Endodermal cell (in vitro differentiated cells): ENCODE results near the gene ZNF662. TPM values are rescaled to one million over a fixed set of nuclear protein-coding genes. Genes with fewer than 3 reads are reported as not detected.

Source experiments
- DNase-seq: peaks from one replicate; pipeline ENCODE4 v3.0.0-alpha.2; 2017
- H3K27ac ChIP-seq: 2 replicates; pipeline ENCODE4 v1.5.1; 2013; ENCODE audit warnings: mild to moderate bottlenecking, low read depth, low read length, moderate library complexity
- H3K27me3 ChIP-seq: 2 replicates; pipeline ENCODE4 v1.6.1; 2013; ENCODE audit warnings: mild to moderate bottlenecking, low read length, moderate library complexity; ENCODE audit not compliant: insufficient read depth, control insufficient read depth, poor library complexity, severe bottlenecking
- H3K36me3 ChIP-seq: 2 replicates; pipeline ENCODE4 v1.7.0; 2013; ENCODE audit warnings: mild to moderate bottlenecking, low read length, moderate library complexity; ENCODE audit not compliant: control insufficient read depth, insufficient read depth
- H3K4me1 ChIP-seq: one replicate; pipeline ENCODE4 v1.7.0; 2013; ENCODE audit warnings: low read length; ENCODE audit not compliant: control insufficient read depth, insufficient read depth
- H3K4me3 ChIP-seq: 2 replicates; pipeline ENCODE4 v1.5.1; 2013; ENCODE audit warnings: mild to moderate bottlenecking, low read length, moderate library complexity
- H3K9ac ChIP-seq: 2 replicates; pipeline ENCODE4 v1.6.1; 2013; ENCODE audit warnings: mild to moderate bottlenecking, low read length, moderate library complexity; ENCODE audit not compliant: poor library complexity, severe bottlenecking; ENCODE audit errors: extremely low read depth
- H3K9me3 ChIP-seq: 2 replicates; pipeline ENCODE4 v1.6.1; 2013; ENCODE audit warnings: mild to moderate bottlenecking, low read length, moderate library complexity; ENCODE audit not compliant: control insufficient read depth
- H3K27ac Mint-ChIP-seq: 2 replicates; pipeline ENCODE4 v1.8.0; 2020; ENCODE audit warnings: mixed read lengths
- H3K27me3 Mint-ChIP-seq: 2 replicates; pipeline ENCODE4 v1.8.0; 2021; ENCODE audit warnings: mild to moderate bottlenecking, mixed read lengths; ENCODE audit not compliant: insufficient read depth
- H3K36me3 Mint-ChIP-seq: 2 replicates; pipeline ENCODE4 v1.8.0; 2020; ENCODE audit warnings: low read depth, mixed read lengths
- H3K4me1 Mint-ChIP-seq: 2 replicates; pipeline ENCODE4 v1.8.0; 2020; ENCODE audit warnings: mixed read lengths
- H3K4me3 Mint-ChIP-seq: 2 replicates; pipeline ENCODE4 v1.8.0; 2020; ENCODE audit warnings: mild to moderate bottlenecking, moderate library complexity, mixed read lengths
- H3K9me3 Mint-ChIP-seq: 2 replicates; pipeline ENCODE4 v1.8.0; 2020; ENCODE audit warnings: mild to moderate bottlenecking, mixed read lengths
- CTCF ChIP-seq: fragments of 200-600 bp; sonication (generic); conservative IDR thresholded peaks from 2 replicates; pipeline ENCODE4 v1.5.0; 2021; ENCODE audit warnings: antibody characterized with exemption, mild to moderate bottlenecking
- WGBS, 2 experiments: methylation state at CpG; one replicate each; pipeline versions ENCODE4 v1.1.5 to v1.1.7; 2013; ENCODE audit warnings: missing lambda C conversion rate in 2 of 2, mixed read lengths in 1 of 2; ENCODE audit not compliant: insufficient coverage in 1 of 2, insufficient read length in 1 of 2; 5-methylcytosine and 5-hydroxymethylcytosine counted together
- total RNA-seq, 2 donors: library from RNA; stranded (reverse); fragmentation: NEBNext Ultra II Directional in 1 of 2; extraction: Animal tissue kit (Norgen Biotek cat#: 25700) in 1 of 2; gene quantifications; 2 replicates in 1 of 2; 3 replicates in 1 of 2; pipeline ENCODE4 v1.2.1, GENCODE V29; 2021

The ZNF662 gene
- total RNA-seq, 2 donors from 2014 or later = 1.8 TPM; not detected in 1

- no peak for DNase-seq
- Histone ChIP-seq H3K27ac (no peak overlapping the region), H3K4me1 (no peaks in the 10 kb centered on the region), H3K9me3 (peaks cover 30% of the 10 kb centered on the region), H3K27me3 (no peaks in the 10 kb centered on the region), H3K9ac (no peak overlapping the region), H3K4me3 (no peak overlapping the region), H3K36me3 (no peaks in the 10 kb centered on the region)
- Mint-ChIP-seq H3K4me1 (peaks cover 3% of the 10 kb centered on the region), H3K27me3 (peaks cover 14% of the 10 kb centered on the region), H3K4me3 (peak overlapping the region; percentile 4), H3K36me3 (peaks cover 5% of the 10 kb centered on the region), H3K27ac (no peak overlapping the region), H3K9me3 (peaks cover 53% of the 10 kb centered on the region)
- no peak for TF ChIP-seq CTCF
- WGBS, 2 experiments = 94 to 96% methylated on average over 12 of the region's 12 CpGs
Measured at GRCh38 chr3:42905740-42906069, 237 bp upstream of the ZNF662 start.

GRCh38 chr3:42906848-42907183 is 874 bp downstream of the ZNF662 start:
- Histone ChIP-seq H3K4me1 (no peaks in the 10 kb centered on the region), H3K27ac (no peak overlapping the region), H3K27me3 (no peaks in the 10 kb centered on the region), H3K36me3 (no peaks in the 10 kb centered on the region), H3K4me3 (no peak overlapping the region), H3K9me3 (peaks cover 32% of the 10 kb centered on the region), H3K9ac (no peak overlapping the region)
- TF ChIP-seq CTCF = no peak
- Mint-ChIP-seq H3K9me3 (peaks cover 60% of the 10 kb centered on the region), H3K27me3 (peaks cover 13% of the 10 kb centered on the region), H3K36me3 (peaks cover 5% of the 10 kb centered on the region), H3K4me3 (peak overlapping the region; percentile 4), H3K27ac (no peak overlapping the region), H3K4me1 (peaks cover 3% of the 10 kb centered on the region)
- WGBS, 2 experiments = 91 to 93% methylated on average over 4 of the region's 4 CpGs
- no peak for DNase-seq

GRCh38 chr3:42908675-42909074 is 2.7 kb downstream of the ZNF662 start:
- H3K4me1 Mint-ChIP-seq = peaks cover 3% of the 10 kb centered on the region

More at GRCh38 chr3:42908675-42909074, 2.7 kb downstream of the ZNF662 start:
- H3K36me3 ChIP-seq = no peaks in the 10 kb centered on the region
- no peak for TF ChIP-seq CTCF
- peaks cover 65% of the 10 kb centered on the region for H3K9me3 Mint-ChIP-seq
- H3K9me3 ChIP-seq = peaks cover 38% of the 10 kb centered on the region
- H3K27me3 Mint-ChIP-seq = peaks cover 8% of the 10 kb centered on the region
- 83% methylated on average over 2 to 7 of the region's 7 CpGs for WGBS, 2 experiments
- no peak overlapping the region for H3K27ac Mint-ChIP-seq
- H3K4me3 ChIP-seq = no peak overlapping the region
- no peak for DNase-seq
- no peak overlapping the region for H3K9ac ChIP-seq
- no peaks in the 10 kb centered on the region for H3K27me3 ChIP-seq
- H3K27ac ChIP-seq = no peak overlapping the region
- H3K4me1 ChIP-seq = no peaks in the 10 kb centered on the region
- H3K36me3 Mint-ChIP-seq = peaks cover 8% of the 10 kb centered on the region
- no peak overlapping the region for H3K4me3 Mint-ChIP-seq
